Measurements from ENCODE around the gene BTBD19.
A peak's percentile ranks its signal among the peaks of the same experiment; 100 is the strongest.
"Not testable (repeated sequence)": the region's sequence is repeated elsewhere in the genome, so short reads cannot be mapped to it uniquely, and the experiment has no call there.

Gene BTBD19

GRCh38 chr1:44828003-44828651 is 19.8 kb downstream of the BTBD19 start:
- DNase-seq (ENCODE audit: low read depth), result no peak

DNA sequence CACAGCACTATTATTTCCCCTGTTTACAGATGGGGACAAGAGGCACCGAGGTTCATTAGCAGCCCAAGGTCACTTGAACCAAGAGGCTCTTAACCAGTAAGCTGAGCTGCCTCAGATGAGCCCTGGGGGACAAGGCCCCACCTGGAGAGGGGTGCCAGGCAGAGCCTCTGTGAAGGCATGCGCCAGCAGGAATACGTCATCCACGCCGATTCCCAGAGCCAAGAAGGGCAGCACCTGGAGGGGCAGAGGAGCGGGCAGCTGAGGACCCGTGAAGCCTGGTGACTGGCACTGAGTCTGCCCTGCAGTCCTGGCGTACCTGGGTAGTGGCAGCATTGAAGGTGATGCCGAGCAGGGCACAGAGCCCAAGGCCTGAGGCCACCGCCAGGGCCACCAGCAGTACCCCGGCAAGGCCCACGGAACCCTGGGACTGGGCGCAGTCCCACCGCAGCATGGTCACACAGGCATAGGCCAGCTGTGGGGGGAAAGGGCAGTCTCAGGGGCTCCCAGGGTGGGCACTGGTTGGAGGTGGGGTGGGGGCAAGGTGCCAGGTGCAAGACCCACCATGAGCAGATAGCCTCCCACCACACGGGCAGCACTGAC is 20.6 kb downstream of the BTBD19 start:
- no peak for DNase-seq (ENCODE audit: low read depth)

DNA sequence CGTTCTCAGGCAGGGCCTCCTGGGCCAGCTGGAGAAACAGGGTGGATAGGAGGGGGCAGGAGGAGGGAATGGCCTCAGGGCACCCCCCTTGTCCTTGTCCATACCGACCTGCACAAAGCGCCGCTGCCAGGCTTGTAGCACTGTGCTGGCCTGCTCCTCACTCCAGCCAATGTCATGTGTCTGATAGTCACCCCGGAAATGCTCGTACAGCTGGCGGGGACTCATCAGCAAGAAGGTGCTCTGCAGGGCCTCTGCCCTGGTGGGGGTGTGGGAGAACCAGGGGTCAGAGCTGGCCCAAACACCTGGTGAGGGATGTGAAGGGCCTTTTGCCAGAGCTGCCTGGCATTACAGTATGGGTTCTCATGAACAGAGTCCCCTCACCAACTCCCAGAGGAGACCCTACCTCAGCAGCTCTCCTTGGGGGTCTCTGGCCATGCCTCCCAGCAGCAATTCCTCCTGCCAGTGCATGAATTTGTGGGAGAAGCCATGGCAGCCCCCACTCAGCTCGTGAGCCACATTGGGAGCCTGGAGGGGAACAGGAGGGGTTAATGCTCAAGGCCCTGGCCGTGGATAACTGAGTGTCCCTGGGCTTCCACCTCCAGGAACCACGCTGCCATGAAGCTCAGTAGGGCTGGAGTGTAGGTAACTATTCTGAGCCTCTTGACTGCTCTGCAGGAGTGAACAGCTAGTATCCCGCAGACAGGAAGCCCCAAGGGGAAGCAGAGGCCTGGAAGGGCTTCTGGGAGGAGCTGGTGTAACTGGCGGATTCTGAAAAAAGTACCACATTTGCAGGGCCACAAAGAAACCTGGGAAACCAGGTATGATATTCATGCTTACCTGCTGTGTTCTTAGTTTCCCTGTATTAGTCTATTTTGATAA is 21.4 kb downstream of the BTBD19 start:
- no peak for DNase-seq (ENCODE audit: low read depth)

GRCh38 chr1:44830900-44831304 is 22.6 kb downstream of the BTBD19 start:
- DNase-seq (ENCODE audit: low read depth), result no peak

GRCh38 chr1:44831516-44831915 is 23.2 kb downstream of the BTBD19 start:
- no peak for DNase-seq (ENCODE audit: low read depth)

DNA sequence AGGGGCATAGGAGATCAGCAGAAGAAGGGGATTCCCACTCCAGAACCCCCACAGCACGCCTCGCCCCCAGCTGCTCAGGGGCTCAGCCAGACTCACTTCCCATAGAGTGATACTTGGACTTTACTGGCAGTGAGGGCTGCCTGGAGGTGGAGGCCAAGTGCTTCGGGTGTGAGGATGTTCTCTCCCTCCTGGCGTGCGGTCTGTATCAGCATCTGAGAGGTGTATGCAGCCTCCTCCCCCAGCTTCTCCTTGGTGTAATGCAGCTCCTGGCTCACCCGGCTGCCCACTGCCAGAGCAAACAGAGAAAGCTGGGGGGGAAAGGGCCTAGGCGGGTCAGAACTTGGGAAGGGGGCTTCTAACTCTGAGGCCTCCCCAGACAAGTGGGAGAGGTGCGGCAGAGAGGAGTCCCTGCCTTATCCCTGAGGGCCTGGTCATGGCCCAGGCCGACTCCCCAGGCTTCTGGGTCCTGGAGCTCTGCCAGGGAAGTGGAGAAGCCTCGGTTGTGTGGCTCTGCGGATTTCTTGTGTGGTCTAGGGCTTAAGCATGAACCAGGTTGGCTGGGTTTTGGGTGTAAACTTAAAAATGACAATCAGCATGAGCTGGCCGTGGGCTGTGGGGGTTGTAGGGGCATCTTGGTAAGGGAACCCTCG is 23.9 kb downstream of the BTBD19 start:
- no peak for DNase-seq (ENCODE audit: low read depth)

- no peak for DNase-seq (ENCODE audit: low read depth)
These were observed 26.0 kb downstream of the BTBD19 start for GRCh38 chr1:44834328-44834727.

- DNase-seq (ENCODE audit: low read depth), result peak; percentile 69
These were observed 27.7 kb downstream of the BTBD19 start for GRCh38 chr1:44835738-44836675.

DNA sequence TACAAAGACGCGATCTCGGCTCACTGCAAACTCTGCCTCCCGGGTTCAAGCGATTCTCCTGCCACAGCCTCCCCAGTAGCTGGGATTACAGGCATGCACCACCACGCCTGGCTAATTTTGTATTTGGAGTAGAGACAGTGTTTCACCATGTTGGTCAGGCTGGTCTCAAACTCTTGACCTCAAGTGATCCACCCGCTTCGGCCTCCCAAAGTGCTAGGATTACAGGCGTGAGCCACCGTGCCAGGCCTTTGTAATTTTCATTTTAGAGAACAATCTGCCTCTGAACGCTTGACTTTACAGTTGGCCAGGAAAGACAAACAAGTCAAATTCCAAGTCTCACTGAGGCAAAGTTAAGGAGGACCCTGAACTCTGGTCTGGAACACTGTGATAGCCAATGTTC is 30.0 kb downstream of the BTBD19 start:
- not testable (repeated sequence) for DNase-seq (ENCODE audit: low read depth)

DNA sequence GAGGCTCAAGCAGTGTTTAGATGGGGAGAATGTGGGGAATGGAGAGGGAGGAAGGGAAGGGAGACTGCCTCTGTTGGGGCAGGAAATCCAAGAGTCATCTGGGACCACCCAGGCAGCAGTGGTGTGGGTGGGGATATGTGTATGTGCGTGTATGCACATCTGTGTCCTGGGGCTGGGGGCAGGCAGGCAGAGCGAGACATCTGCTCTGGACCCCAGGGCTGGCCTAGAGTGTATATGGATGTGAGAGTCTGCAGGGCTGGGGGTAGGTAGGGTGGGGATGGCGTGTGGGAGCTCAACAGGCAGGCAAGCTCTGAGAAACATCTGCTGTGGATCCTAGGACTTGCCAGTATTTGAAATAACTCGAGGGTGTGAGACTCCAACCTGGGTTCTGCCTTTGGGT is 31.3 kb downstream of the BTBD19 start:
- no peak for DNase-seq (ENCODE audit: low read depth)

GRCh38 chr1:44842486-44842861 is 34.2 kb downstream of the BTBD19 start:
- no peak for DNase-seq (ENCODE audit: low read depth)

DNA sequence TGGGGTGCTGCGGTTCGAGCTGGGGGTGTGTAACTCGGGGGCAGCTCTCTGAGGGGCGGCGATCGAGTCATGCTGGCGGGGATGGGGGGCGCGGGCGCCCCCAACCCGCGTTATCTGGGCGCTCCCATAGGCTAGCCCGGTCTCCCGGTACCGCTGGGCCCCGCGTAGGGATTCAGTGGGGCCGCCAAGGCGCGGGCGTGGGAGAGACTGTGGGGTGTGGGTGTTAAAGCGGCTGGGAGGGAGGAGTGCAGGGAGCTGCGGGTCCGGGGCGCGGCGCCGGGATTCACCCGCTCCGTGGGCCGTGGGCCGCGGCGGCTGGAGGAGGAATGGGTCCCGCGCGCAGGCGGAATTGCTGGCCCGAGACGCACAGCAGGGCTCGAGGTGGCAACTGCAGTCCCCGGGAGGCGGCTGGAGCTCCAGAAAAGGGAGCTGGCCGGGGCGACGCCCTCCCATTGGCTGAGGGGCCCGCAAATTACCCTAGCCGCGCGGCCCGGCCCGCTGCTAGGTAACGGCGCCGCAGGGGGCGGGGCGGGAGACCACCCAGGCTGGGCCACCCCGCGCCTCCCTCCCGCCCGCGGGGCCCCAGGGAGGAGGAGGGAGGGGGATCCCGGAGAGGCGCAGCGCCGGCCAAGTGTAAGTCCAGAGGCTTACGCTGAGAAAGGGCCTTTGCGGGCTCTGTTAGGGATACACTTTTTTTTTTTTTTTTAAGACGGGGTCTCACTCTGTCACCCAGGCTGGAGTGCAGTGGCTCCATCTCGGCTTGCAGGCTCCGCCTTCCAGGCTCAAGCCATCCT is 34.7 kb downstream of the BTBD19 start, which contains the start of gene PTCH2:
PTCH2 (minus strand) TSS at position 392 of the 794 bp plus-strand sequence; CDS start at position 71, 321 bp downstream.
- DNase-seq (ENCODE audit: low read depth), result no peak

DNA sequence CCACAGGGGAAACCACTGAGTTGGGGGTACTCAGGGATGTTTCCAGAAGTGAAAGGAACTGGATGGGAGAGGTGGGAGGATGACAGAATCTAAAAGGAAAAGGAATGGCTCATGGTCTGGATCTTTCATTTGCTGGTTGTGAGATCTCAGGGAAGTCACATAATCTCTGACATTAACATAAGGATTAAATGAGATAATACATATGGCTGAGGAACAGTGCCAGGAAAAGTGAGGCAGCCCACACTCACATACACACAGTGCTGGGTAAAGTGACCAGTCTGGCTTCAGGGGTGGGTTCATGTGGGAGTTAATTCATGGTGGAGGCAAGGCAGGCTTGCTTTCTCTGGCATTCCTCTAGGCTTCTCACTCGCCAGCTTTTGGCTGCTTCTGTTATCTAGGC is 38.7 kb downstream of the BTBD19 start:
- no peak for DNase-seq (ENCODE audit: low read depth)

DNA sequence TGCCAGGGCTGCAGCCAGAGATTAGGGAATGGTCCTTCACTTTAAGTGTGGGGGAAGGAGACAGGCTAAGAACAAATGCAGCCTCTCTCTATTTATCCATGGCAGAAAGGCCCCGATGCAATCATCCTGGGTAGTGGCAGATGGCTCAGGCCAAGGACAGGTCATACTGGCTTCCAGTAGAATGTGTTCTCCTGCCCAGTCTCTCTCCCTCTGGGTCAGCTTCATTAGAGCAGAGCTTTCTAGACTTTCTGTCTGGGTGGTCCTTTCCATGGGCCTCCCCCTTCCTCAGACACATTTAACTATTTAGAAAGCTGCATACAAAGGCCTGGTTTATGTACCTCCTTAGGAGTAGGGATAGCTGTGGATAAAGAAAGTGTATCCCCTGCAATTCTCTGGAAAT is 39.5 kb downstream of the BTBD19 start:
- no peak for DNase-seq (ENCODE audit: low read depth)

GRCh38 chr1:44848456-44849181 is 40.3 kb downstream of the BTBD19 start:
- no peak for DNase-seq (ENCODE audit: low read depth)

DNA sequence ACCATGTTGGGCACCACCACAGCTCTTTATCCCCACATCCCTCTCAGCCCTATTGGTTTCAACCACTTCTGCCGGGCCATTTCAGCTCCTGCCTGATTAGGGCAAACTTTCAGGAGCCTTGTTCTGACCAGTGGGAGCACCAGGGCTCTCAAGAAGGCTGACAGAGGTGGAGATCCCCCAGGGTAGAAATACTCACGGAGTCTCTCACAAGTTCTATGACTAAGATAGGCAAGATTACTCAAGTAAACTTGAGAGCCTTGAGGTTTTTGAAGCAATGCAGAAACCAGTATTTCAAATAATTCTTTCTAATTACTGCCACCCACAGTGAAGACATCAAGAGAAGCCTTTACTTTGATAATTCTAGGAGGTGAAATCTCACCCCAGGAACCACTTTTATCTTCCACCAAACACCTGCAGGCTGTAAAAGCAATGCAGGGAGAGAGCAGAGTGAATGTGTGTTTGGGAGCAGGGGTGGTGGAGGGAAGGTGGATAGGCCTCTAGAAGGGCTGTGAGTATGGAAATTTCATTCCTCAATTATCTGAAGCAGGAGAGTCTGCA is 41.3 kb downstream of the BTBD19 start:
- DNase-seq (ENCODE audit: low read depth), result no peak

GRCh38 chr1:44851308-44851707 is 43.0 kb downstream of the BTBD19 start:
- no peak for DNase-seq (ENCODE audit: low read depth)

GRCh38 chr1:44853201-44853600 is 44.9 kb downstream of the BTBD19 start:
- no peak for DNase-seq (ENCODE audit: low read depth)

GRCh38 chr1:44854970-44855369 is 46.6 kb downstream of the BTBD19 start:
- DNase-seq (ENCODE audit: low read depth), result no peak

DNA sequence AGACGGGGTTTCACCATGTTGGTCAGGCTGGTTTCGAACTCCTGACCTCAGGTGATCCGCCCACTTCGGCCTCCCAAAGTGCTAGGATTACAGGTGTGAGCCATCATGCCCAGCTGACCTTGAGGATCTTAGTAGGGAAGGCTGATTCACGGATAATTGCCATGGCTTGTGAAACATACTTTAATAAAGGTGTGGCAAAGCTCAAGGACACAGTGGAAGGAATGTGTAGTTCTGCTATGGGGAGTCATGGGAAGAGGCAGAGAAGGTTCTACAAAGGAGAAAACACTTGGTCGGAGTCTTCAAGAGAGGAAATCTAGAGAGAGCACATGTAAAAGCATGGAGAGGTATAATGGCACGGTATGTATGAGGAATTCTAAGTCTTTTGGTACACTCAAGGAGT is 47.4 kb downstream of the BTBD19 start:
- no peak for DNase-seq (ENCODE audit: low read depth)
